Left hindlimb (tissue), 1 donor: ENCODE measurements around the gene SUMO4.

Experiments
- DNase-seq: peaks from one replicate; pipeline ENCODE4 v3.0.0-alpha.2; 2018

Gene SUMO4

GRCh38 chr6:149400050-149400449 lies at the start of gene SUMO4:
Gene SUMO4 (plus strand): TSS chr6:149400262. CDS start chr6:149400392, 130 bp downstream.
- DNase-seq: no peak

GRCh38 chr6:149354009-149354408 lies 46.1 kb upstream of the SUMO4 start:
- no peak for DNase-seq

- DNase-seq: no peak
Observed at GRCh38 chr6:149356081-149356750, 43.8 kb upstream of the SUMO4 start.

- DNase-seq: no peak
Observed at GRCh38 chr6:149357726-149358538, 42.1 kb upstream of the SUMO4 start.

GRCh38 chr6:149359440-149359839 lies 40.6 kb upstream of the SUMO4 start:
- no peak for DNase-seq

GRCh38 chr6:149360536-149360935 lies 39.5 kb upstream of the SUMO4 start:
- DNase-seq: no peak

- DNase-seq: no peak
Observed at GRCh38 chr6:149362289-149362688, 37.8 kb upstream of the SUMO4 start.

GRCh38 chr6:149363154-149363553 lies 36.9 kb upstream of the SUMO4 start:
- no peak for DNase-seq

- no peak for DNase-seq
Observed at GRCh38 chr6:149364557-149364956, 35.5 kb upstream of the SUMO4 start.

- DNase-seq: no peak
Observed at GRCh38 chr6:149365197-149365596, 34.9 kb upstream of the SUMO4 start.

- DNase-seq: no peak
Observed at GRCh38 chr6:149366267-149366921, 33.7 kb upstream of the SUMO4 start.

- no peak for DNase-seq
Observed at GRCh38 chr6:149368065-149368464, 32.0 kb upstream of the SUMO4 start.

- no peak for DNase-seq
Observed at GRCh38 chr6:149371154-149371553, 28.9 kb upstream of the SUMO4 start.

GRCh38 chr6:149372062-149372461 lies 28.0 kb upstream of the SUMO4 start:
- DNase-seq: no peak

- no peak for DNase-seq
Observed at GRCh38 chr6:149373511-149373910, 26.6 kb upstream of the SUMO4 start.

- DNase-seq: no peak
Observed at GRCh38 chr6:149379977-149380376, 20.1 kb upstream of the SUMO4 start.

- DNase-seq: no peak
Observed at GRCh38 chr6:149380523-149380922, 19.5 kb upstream of the SUMO4 start.

GRCh38 chr6:149383371-149383770 lies 16.7 kb upstream of the SUMO4 start:
- no peak for DNase-seq

- DNase-seq: no peak
Observed at GRCh38 chr6:149384464-149384863, 15.6 kb upstream of the SUMO4 start.

- DNase-seq: no peak
Observed at GRCh38 chr6:149385998-149386646, 13.9 kb upstream of the SUMO4 start.

GRCh38 chr6:149387779-149388512 lies 12.1 kb upstream of the SUMO4 start:
- no peak for DNase-seq

GRCh38 chr6:149389509-149390297 lies 10.4 kb upstream of the SUMO4 start:
- no peak for DNase-seq
